ENCODE measurements around the gene PYCR2. TPM values are rescaled to one million over a fixed set of nuclear protein-coding genes. Genes with fewer than 3 reads are reported as not detected.
"Not testable (repeated sequence)": the region's sequence is repeated elsewhere in the genome, so short reads cannot be mapped to it uniquely, and the experiment has no call there.

The PYCR2 gene
- polyA plus RNA-seq, 3 donors, result 54.7 to 63.6 (median 57.1) TPM

GRCh38 chr1:225946082-225946620 is 22.1 kb upstream of the PYCR2 start:
- no peak for DNase-seq

- DNase-seq, result no peak
These were observed 21.5 kb upstream of the PYCR2 start for GRCh38 chr1:225945564-225945963.

- DNase-seq, result no peak
These were observed 20.9 kb upstream of the PYCR2 start for GRCh38 chr1:225944951-225945350.

GRCh38 chr1:225944387-225944786 is 20.3 kb upstream of the PYCR2 start:
- DNase-seq, result no peak

GRCh38 chr1:225943582-225943981 is 19.5 kb upstream of the PYCR2 start:
- DNase-seq, result no peak

GRCh38 chr1:225942574-225942973 is 18.5 kb upstream of the PYCR2 start:
- DNase-seq, result no peak

GRCh38 chr1:225941942-225942222 is 17.8 kb upstream of the PYCR2 start:
- DNase-seq, result no peak

GRCh38 chr1:225941187-225941941 is 17.3 kb upstream of the PYCR2 start, which contains the start of gene LEFTY2:
LEFTY2 (minus strand) TSS chr1:225941220; CDS start chr1:225941140, 80 bp downstream.
- DNase-seq, result no peak

- no peak for DNase-seq
These were observed 16.5 kb upstream of the PYCR2 start for GRCh38 chr1:225940385-225941151.

- not testable (repeated sequence) for DNase-seq
These were observed 15.9 kb upstream of the PYCR2 start for GRCh38 chr1:225939939-225940310.

GRCh38 chr1:225939097-225939938 is 15.3 kb upstream of the PYCR2 start:
- not testable (repeated sequence) for DNase-seq

- DNase-seq, result no peak
These were observed 13.3 kb upstream of the PYCR2 start for GRCh38 chr1:225937048-225937968.

- no peak for DNase-seq
These were observed 12.5 kb upstream of the PYCR2 start for GRCh38 chr1:225936523-225936922.

GRCh38 chr1:225936086-225936485 is 12.0 kb upstream of the PYCR2 start:
- not testable (repeated sequence) for DNase-seq

GRCh38 chr1:225934711-225935110 is 10.7 kb upstream of the PYCR2 start:
- no peak for DNase-seq

GRCh38 chr1:225933072-225933471 is 9.0 kb upstream of the PYCR2 start:
- DNase-seq, result no peak

- no peak for DNase-seq
These were observed 7.5 kb upstream of the PYCR2 start for GRCh38 chr1:225931270-225932136.

GRCh38 chr1:225930566-225930965 is 6.5 kb upstream of the PYCR2 start:
- DNase-seq, result no peak

GRCh38 chr1:225929462-225929861 is 5.4 kb upstream of the PYCR2 start:
- not testable (repeated sequence) for DNase-seq
